H7 (cell line): ENCODE measurements around the gene GOLGA6A. TPM values are rescaled to one million over a fixed set of nuclear protein-coding genes. Genes with fewer than 3 reads are reported as not detected.
A peak's percentile ranks its signal among the peaks of the same experiment; 100 is the strongest.

Source experiments
- DNase-seq: peaks from one replicate; pipeline ENCODE4 v3.0.0; 2012
- H3K27me3 ChIP-seq: 2 replicates; pipeline ENCODE4 v1.6.0; 2011; ENCODE audit warnings: mild to moderate bottlenecking, low read length; ENCODE audit not compliant: control insufficient read depth, insufficient read depth
- H3K36me3 ChIP-seq: replicated peaks from 2 replicates; pipeline ENCODE4 v1.5.1; 2011; ENCODE audit warnings: low read length; ENCODE audit not compliant: control insufficient read depth, insufficient read depth
- H3K4me3 ChIP-seq: 2 replicates; pipeline ENCODE4 v1.5.1; 2011; ENCODE audit warnings: low read depth, mild to moderate bottlenecking, control low read depth, low read length, moderate library complexity; ENCODE audit not compliant: insufficient read depth
- total RNA-seq: library from RNA; depleted of rRNA; stranded (reverse); fragments of >200 nt; shearing (Covaris generic); gene quantifications from 2 replicates; pipeline ENCODE4 v1.2.3, GENCODE V29; 2014; rRNA removed

The GOLGA6A gene
- total RNA-seq, 1 experiment from 2014 or later = 2.2 TPM

DNA sequence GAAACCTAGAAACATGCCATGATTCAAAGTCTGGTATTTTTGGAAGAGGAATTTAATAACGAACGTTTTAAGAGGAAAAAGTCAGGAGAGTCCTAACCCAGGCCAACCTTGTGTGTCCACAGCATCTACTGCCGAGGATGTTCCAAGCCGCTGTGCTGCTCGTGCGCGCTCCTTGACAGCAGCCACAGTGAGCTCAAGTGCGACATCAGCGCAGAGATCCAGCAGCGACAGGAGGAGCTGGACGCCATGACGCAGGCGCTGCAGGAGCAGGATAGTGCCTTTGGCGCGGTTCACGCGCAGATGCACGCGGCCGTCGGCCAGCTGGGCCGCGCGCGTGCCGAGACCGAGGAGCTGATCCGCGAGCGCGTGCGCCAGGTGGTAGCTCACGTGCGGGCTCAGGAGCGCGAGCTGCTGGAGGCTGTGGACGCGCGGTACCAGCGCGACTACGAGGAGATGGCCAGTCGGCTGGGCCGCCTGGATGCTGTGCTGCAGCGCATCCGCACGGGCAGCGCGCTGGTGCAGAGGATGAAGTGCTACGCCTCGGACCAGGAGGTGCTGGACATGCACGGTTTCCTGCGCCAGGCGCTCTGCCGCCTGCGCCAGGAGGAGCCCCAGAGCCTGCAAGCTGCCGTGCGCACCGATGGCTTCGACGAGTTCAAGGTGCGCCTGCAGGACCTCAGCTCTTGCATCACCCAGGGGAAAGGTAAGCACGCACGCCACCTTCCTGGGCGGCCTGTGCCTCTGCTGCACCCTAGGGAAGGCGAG is 59.5 kb downstream of the GOLGA6A start:
- Histone ChIP-seq H3K4me3 (no peak overlapping the region), H3K27me3 (no peaks in the 10 kb centered on the region), H3K36me3 (peaks cover 3% of the 10 kb centered on the region)
- peak; percentile 31 for DNase-seq

Other genes starting within 250 kb of the GOLGA6A start
- gene TBC1D21, start 209.0 kb downstream of the GOLGA6A start, total RNA-seq = not detected in 2 replicates
- 11.8 and 18.4 TPM in 2 replicates for gene LOXL1, start 156.1 kb downstream of the GOLGA6A start, total RNA-seq
- 10.5 and 13.6 TPM in 2 replicates for gene STOML1, start 90.3 kb downstream of the GOLGA6A start, total RNA-seq
- 23.2 and 24.9 TPM in 2 replicates for gene PML, start 87.8 kb downstream of the GOLGA6A start, total RNA-seq
- 5.7 and 6.3 TPM in 2 replicates for gene ISLR2, start 48.0 kb upstream of the GOLGA6A start, total RNA-seq
- 15.1 and 20.5 TPM in 2 replicates for gene ISLR, start 91.2 kb upstream of the GOLGA6A start, total RNA-seq
- 10.3 and 10.8 TPM in 2 replicates for gene STRA6, start 120.2 kb upstream of the GOLGA6A start, total RNA-seq
- gene CCDC33, start 153.8 kb upstream of the GOLGA6A start, total RNA-seq = 4.8 and 5.0 TPM in 2 replicates